T-helper 2 cell treated with Interferon-gamma antibody and Interleukin-4, amounts not matched to agents 100 ng/mL and 5 ng/mL, for 36 hours (primary cell): ENCODE measurements around the gene ACSM2B. TPM values are rescaled to one million over a fixed set of nuclear protein-coding genes. Genes with fewer than 3 reads are reported as not detected.
"Not testable (repeated sequence)": the region's sequence is repeated elsewhere in the genome, so short reads cannot be mapped to it uniquely, and the experiment has no call there.

Experiments
- intact Hi-C: fragments of 100-400 bp; cut with micrococcal nuclease; formaldehyde crosslinking; loops from one replicate; pipeline ENCODE4 v1.15.1; 2023
- total RNA-seq: library from RNA; stranded (reverse); gene quantifications from 2 replicates; pipeline ENCODE4 v1.2.3, GENCODE V29; 2022

The ACSM2B gene
- total RNA-seq, 1 donor from 2014 or later: not detected

GRCh38 chr16:20595694-20596093 is 19.5 kb upstream of the ACSM2B start:
- intact Hi-C loops: not testable (repeated sequence)

GRCh38 chr16:20595068-20595467 is 18.9 kb upstream of the ACSM2B start:
- intact Hi-C loops: not testable (repeated sequence)

- intact Hi-C loops: not testable (repeated sequence)
Observed at GRCh38 chr16:20592780-20593179, 16.6 kb upstream of the ACSM2B start.

- intact Hi-C loops: not testable (repeated sequence)
Observed at GRCh38 chr16:20589486-20589885, 13.3 kb upstream of the ACSM2B start.

GRCh38 chr16:20587645-20588074 is 11.5 kb upstream of the ACSM2B start:
- intact Hi-C loops: not testable (repeated sequence)

- intact Hi-C loops: not testable (repeated sequence)
Observed at GRCh38 chr16:20586716-20587115, 10.5 kb upstream of the ACSM2B start.

GRCh38 chr16:20586112-20586511 is 9.9 kb upstream of the ACSM2B start:
- intact Hi-C loops: not testable (repeated sequence)

- intact Hi-C loops: not testable (repeated sequence)
Observed at GRCh38 chr16:20580487-20581259, 4.5 kb upstream of the ACSM2B start.

- intact Hi-C loops: not testable (repeated sequence)
Observed at GRCh38 chr16:20578091-20578490, 1.9 kb upstream of the ACSM2B start.

GRCh38 chr16:20569117-20569651 is 7.0 kb downstream of the ACSM2B start:
- intact Hi-C loops: not testable (repeated sequence)

GRCh38 chr16:20568404-20568803 is 7.8 kb downstream of the ACSM2B start:
- intact Hi-C loops: no loop called here

GRCh38 chr16:20566864-20567263 is 9.3 kb downstream of the ACSM2B start:
- intact Hi-C loops: no loop called here

- intact Hi-C loops: not testable (repeated sequence)
Observed at GRCh38 chr16:20565334-20565733, 10.8 kb downstream of the ACSM2B start.

GRCh38 chr16:20564218-20564617 is 11.9 kb downstream of the ACSM2B start:
- intact Hi-C loops: not testable (repeated sequence)

GRCh38 chr16:20555628-20556027 is 20.5 kb downstream of the ACSM2B start:
- intact Hi-C loops: not testable (repeated sequence)

GRCh38 chr16:20554689-20555088 is 21.5 kb downstream of the ACSM2B start:
- intact Hi-C loops: not testable (repeated sequence)

GRCh38 chr16:20553493-20553892 is 22.7 kb downstream of the ACSM2B start:
- intact Hi-C loops: not testable (repeated sequence)

GRCh38 chr16:20546951-20547350 is 29.2 kb downstream of the ACSM2B start:
- intact Hi-C loops: not testable (repeated sequence)

GRCh38 chr16:20546278-20546853 is 29.8 kb downstream of the ACSM2B start:
- intact Hi-C loops: not testable (repeated sequence)

- intact Hi-C loops: not testable (repeated sequence)
Observed at GRCh38 chr16:20540603-20541316, 35.4 kb downstream of the ACSM2B start.

- intact Hi-C loops: no loop called here
Observed at GRCh38 chr16:20538687-20539086, 37.5 kb downstream of the ACSM2B start.

GRCh38 chr16:20538181-20538580 is 38.0 kb downstream of the ACSM2B start:
- intact Hi-C loops: no loop called here
